Peyer's patch (tissue), 4 donors: ENCODE measurements around the gene TNS3.

Experiments
- POLR2A ChIP-seq, 2 donors: fragments of 450-650 bp; IDR thresholded peaks; one replicate each; pipeline ENCODE4 v1.5.1; 2017; ENCODE audit warnings: antibody characterized with exemption in 2 of 2, mild to moderate bottlenecking in 2 of 2, moderate library complexity in 2 of 2
- TF ChIP-seq, protein P1 (sequence below), 6 experiments: fragments of 450-650 bp in 4 of 6; fragments of 200-600 bp in 2 of 6; sonication (generic) in 1 of 6; IDR thresholded peaks; one replicate each; pipeline ENCODE4 v1.5.1; 2017 to 2019; ENCODE audit warnings: antibody characterized with exemption in 6 of 6, mild to moderate bottlenecking in 3 of 6, moderate library complexity in 1 of 6

DNA sequence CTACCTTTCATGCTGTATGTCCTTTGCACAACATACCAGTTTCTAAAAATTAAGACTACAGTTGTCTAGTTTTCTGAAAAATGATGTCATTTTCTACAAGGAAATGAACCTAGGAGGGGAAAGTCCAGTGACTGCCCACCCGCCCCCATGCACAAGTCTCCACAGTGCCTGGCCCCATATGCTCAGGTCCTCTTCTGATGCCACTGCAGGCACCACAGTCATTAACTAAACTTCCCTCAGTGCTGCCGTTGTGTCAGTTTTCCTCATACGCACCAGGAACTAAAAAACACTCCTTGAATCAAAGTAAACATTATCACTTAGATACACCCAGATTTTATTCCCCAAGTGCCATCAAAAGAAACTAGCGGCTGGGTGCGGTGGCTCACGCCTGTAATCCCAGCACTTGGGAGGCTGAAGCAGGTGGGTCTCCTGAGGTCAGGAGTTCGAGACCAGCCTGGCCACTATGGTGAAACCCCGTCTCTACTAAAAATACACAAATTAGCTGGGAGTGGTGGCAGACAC lies 6.9 kb upstream of the TNS3 start:
- TF ChIP-seq, protein P1, sequence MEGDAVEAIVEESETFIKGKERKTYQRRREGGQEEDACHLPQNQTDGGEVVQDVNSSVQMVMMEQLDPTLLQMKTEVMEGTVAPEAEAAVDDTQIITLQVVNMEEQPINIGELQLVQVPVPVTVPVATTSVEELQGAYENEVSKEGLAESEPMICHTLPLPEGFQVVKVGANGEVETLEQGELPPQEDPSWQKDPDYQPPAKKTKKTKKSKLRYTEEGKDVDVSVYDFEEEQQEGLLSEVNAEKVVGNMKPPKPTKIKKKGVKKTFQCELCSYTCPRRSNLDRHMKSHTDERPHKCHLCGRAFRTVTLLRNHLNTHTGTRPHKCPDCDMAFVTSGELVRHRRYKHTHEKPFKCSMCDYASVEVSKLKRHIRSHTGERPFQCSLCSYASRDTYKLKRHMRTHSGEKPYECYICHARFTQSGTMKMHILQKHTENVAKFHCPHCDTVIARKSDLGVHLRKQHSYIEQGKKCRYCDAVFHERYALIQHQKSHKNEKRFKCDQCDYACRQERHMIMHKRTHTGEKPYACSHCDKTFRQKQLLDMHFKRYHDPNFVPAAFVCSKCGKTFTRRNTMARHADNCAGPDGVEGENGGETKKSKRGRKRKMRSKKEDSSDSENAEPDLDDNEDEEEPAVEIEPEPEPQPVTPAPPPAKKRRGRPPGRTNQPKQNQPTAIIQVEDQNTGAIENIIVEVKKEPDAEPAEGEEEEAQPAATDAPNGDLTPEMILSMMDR (IDR thresholded peaks at IDR 0.05) = peak in 1 of 6 experiments; percentile 45
- no peak for TF ChIP-seq POLR2A (IDR thresholded peaks at IDR 0.05)
